Measurements from ENCODE around the gene TSPEAR. TPM values are rescaled to one million over a fixed set of nuclear protein-coding genes. Genes with fewer than 3 reads are reported as not detected.
"Not testable (repeated sequence)": the region's sequence is repeated elsewhere in the genome, so short reads cannot be mapped to it uniquely, and the experiment has no call there.

Gene TSPEAR
- total RNA-seq, 3 donors from 2014 or later (not counting 1 experiment from before 2014, with no cell fraction given), result not detected

- Mint-ChIP-seq H3K9me3 (peaks cover 0 to 7% of the 10 kb centered on the region in 2 donors), H3K36me3 (peaks cover 9% of the 10 kb centered on the region), H3K27ac (no peak overlapping the region), H3K4me3 (no peak overlapping the region), H3K4me1 (peaks cover 5 to 17% of the 10 kb centered on the region in 2 donors), H3K27me3 (ENCODE audit: low read depth in 2 of 2) (peaks cover 37 to 40% of the 10 kb centered on the region in 2 donors)
- no peaks in the 10 kb centered on the region for H3K36me3 ChIP-seq (ENCODE audit: control insufficient read depth, insufficient read depth, low read length)
- H3K4me3 ChIP-seq (ENCODE audit: low read length), result no peak overlapping the region
- H3K4me1 ChIP-seq (ENCODE audit: control insufficient read depth, insufficient read depth, low read length), result no peaks in the 10 kb centered on the region
- intact Hi-C loops (cut with micrococcal nuclease), result no loop called here
- H3K27me3 ChIP-seq (ENCODE audit: control insufficient read depth, insufficient read depth, low read length), result no peaks in the 10 kb centered on the region
- no peak for ATAC-seq
- TF ChIP-seq CTCF (IDR thresholded peaks at IDR 0.05), result no peak
- H3K9me3 ChIP-seq (ENCODE audit: control insufficient read depth, insufficient read depth, low read length), result peaks cover 2% of the 10 kb centered on the region
- no peak for DNase-seq
- 86% methylated on average over 8 of the region's 10 CpGs for WGBS (ENCODE audit: insufficient coverage)
- no peak overlapping the region for H3K27ac ChIP-seq (ENCODE audit: low read length)
These were observed 135.3 kb downstream of the TSPEAR start for GRCh38 chr21:44576025-44576420.

DNA sequence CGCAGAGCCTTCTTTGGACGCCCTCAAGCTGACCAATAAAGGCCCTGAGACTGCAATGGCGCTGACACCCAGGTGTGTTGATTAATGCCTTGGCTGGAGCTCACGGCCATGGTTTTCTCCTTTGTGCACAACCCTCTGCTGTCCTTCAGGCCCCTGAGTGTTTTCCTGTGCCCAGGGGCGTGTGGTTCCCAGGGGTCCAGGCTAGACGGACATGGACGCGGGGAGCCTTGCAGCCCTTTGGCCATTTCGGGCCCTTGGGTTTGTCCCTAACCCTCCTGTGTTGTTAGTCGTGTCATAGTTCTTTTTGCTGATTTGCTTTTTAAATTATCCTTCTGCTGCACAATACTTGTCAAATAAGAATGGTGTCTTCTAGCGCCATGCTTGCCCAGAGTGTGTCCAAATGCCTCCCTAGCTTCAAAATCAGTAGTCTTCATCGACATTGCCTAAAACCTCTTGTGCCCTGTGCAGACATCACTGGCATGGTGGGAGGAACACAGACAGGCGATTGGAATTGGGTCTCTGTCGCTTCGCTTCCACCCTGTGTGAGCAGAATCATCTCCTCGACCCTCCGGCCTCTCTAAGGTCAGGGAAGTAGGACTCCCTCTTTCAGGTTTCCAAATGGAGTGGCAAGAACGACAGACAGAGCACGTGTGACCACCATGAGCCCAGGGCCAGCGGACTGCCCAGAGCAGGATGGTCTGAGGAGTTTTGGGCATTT is 135.9 kb downstream of the TSPEAR start:
- H3K4me3 Mint-ChIP-seq, result no peak overlapping the region
- DNase-seq, result no peak
- H3K36me3 ChIP-seq (ENCODE audit: control insufficient read depth, insufficient read depth, low read length), result no peaks in the 10 kb centered on the region
- no peak overlapping the region for H3K27ac ChIP-seq (ENCODE audit: low read length)
- no peak for ATAC-seq
- no peak overlapping the region for H3K4me3 ChIP-seq (ENCODE audit: low read length)
- H3K9me3 Mint-ChIP-seq, result peaks cover 0 to 5% of the 10 kb centered on the region in 2 donors
- peaks cover 2% of the 10 kb centered on the region for H3K9me3 ChIP-seq (ENCODE audit: control insufficient read depth, insufficient read depth, low read length)
- intact Hi-C loops (cut with micrococcal nuclease), result no loop called here
- no peak for TF ChIP-seq CTCF (IDR thresholded peaks at IDR 0.05)
- H3K4me1 ChIP-seq (ENCODE audit: control insufficient read depth, insufficient read depth, low read length), result no peaks in the 10 kb centered on the region
- peaks cover under 1 to 17% of the 10 kb centered on the region in 2 donors for H3K4me1 Mint-ChIP-seq
- WGBS (ENCODE audit: insufficient coverage), result 92% methylated on average over 20 of the region's 20 CpGs
- H3K27me3 ChIP-seq (ENCODE audit: control insufficient read depth, insufficient read depth, low read length), result no peaks in the 10 kb centered on the region
- no peak overlapping the region for H3K27ac Mint-ChIP-seq
- H3K27me3 Mint-ChIP-seq (ENCODE audit: low read depth in 2 of 2), result peaks cover 33 to 40% of the 10 kb centered on the region in 2 donors
- H3K36me3 Mint-ChIP-seq, result peaks cover 5% of the 10 kb centered on the region

- Histone ChIP-seq H3K4me3 (ENCODE audit: low read length) (no peak overlapping the region), H3K4me1 (ENCODE audit: control insufficient read depth, insufficient read depth, low read length) (no peaks in the 10 kb centered on the region), H3K9me3 (ENCODE audit: control insufficient read depth, insufficient read depth, low read length) (peaks cover 2% of the 10 kb centered on the region), H3K36me3 (ENCODE audit: control insufficient read depth, insufficient read depth, low read length) (no peaks in the 10 kb centered on the region), H3K27ac (ENCODE audit: low read length) (no peak overlapping the region), H3K27me3 (ENCODE audit: control insufficient read depth, insufficient read depth, low read length) (no peaks in the 10 kb centered on the region)
- Mint-ChIP-seq H3K27ac (no peak overlapping the region), H3K27me3 (ENCODE audit: low read depth in 2 of 2) (peaks cover 30 to 33% of the 10 kb centered on the region in 2 donors), H3K9me3 (peaks cover 0 to 2% of the 10 kb centered on the region in 2 donors), H3K4me1 (peaks cover 0 to 11% of the 10 kb centered on the region in 2 donors), H3K4me3 (no peak overlapping the region), H3K36me3 (peaks cover 5% of the 10 kb centered on the region)
- intact Hi-C loops (cut with micrococcal nuclease), result no loop called here
- 45% methylated on average over 21 of the region's 21 CpGs for WGBS (ENCODE audit: insufficient coverage)
- DNase-seq (no peak), ATAC-seq (no peak)
- no peak for TF ChIP-seq CTCF (IDR thresholded peaks at IDR 0.05)
These were observed 136.7 kb downstream of the TSPEAR start for GRCh38 chr21:44574457-44575306.

DNA sequence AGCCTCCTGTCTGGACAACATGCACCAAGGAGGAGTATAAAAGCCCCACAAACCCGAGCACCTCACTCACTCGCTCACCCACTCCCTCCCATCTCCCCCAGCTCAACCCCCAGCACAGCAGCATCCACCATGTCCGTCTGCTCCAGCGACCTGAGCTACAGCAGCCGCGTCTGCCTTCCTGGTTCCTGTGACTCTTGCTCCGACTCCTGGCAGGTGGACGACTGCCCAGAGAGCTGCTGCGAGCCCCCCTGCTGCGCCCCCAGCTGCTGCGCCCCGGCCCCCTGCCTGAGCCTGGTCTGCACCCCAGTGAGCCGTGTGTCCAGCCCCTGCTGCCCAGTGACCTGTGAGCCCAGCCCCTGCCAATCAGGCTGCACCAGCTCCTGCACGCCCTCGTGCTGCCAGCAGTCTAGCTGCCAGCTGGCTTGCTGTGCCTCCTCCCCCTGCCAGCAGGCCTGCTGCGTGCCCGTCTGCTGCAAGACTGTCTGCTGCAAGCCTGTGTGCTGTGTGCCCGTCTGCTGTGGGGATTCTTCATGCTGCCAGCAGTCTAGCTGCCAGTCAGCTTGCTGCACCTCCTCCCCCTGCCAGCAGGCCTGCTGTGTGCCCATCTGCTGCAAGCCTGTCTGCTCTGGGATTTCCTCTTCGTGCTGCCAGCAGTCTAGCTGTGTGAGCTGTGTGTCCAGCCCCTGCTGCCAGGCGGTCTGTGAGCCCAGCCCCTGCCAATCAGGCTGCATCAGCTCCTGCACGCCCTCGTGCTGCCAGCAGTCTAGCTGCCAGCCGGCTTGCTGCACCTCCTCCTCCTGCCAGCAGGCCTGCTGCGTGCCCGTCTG is 137.5 kb downstream of the TSPEAR start, which contains the start of gene KRTAP10-4:
Gene KRTAP10-4, plus strand, starts transcription at position 100 of the 827 bp plus-strand sequence. Its CDS starts 30 bp downstream, at position 130.
- H3K36me3 Mint-ChIP-seq; H3K27me3 ChIP-seq (ENCODE audit: control insufficient read depth, insufficient read depth, low read length); H3K4me3 Mint-ChIP-seq; DNase-seq; H3K4me3 ChIP-seq (ENCODE audit: low read length); H3K9me3 Mint-ChIP-seq; H3K27ac ChIP-seq (ENCODE audit: low read length); ATAC-seq; H3K4me1 ChIP-seq (ENCODE audit: control insufficient read depth, insufficient read depth, low read length); H3K27ac Mint-ChIP-seq; intact Hi-C loops (cut with micrococcal nuclease); H3K36me3 ChIP-seq (ENCODE audit: control insufficient read depth, insufficient read depth, low read length); H3K9me3 ChIP-seq (ENCODE audit: control insufficient read depth, insufficient read depth, low read length): not testable (repeated sequence)
- H3K27me3 Mint-ChIP-seq (ENCODE audit: low read depth in 2 of 2), result peaks cover 32 to 39% of the 10 kb centered on the region in 2 donors
- peaks cover 0 to 11% of the 10 kb centered on the region in 2 donors for H3K4me1 Mint-ChIP-seq
- 81% methylated on average over 21 of the region's 25 CpGs for WGBS (ENCODE audit: insufficient coverage)
